Effector memory CD4-positive, alpha-beta T cell (primary cell): Measurements from ENCODE around the gene DTX4.
A peak's percentile ranks its signal among the peaks of the same experiment; 100 is the strongest.

Experiments used
- DNase-seq, 3 donors: peaks; one replicate each; pipeline ENCODE4 v3.0.0-alpha.2; 2020
- H3K27ac ChIP-seq: 2 replicates; pipeline ENCODE4 v1.7.0; 2013; ENCODE audit warnings: mild to moderate bottlenecking, low read length, moderate library complexity; ENCODE audit not compliant: insufficient read depth, poor library complexity, severe bottlenecking
- H3K27me3 ChIP-seq: replicated peaks from 2 replicates; pipeline ENCODE4 v1.7.0; 2013; ENCODE audit warnings: mild to moderate bottlenecking, low read length; ENCODE audit not compliant: insufficient read depth, control insufficient read depth, poor library complexity, severe bottlenecking
- H3K36me3 ChIP-seq: 2 replicates; pipeline ENCODE4 v1.7.0; 2013; ENCODE audit warnings: mild to moderate bottlenecking, low read length, moderate library complexity; ENCODE audit not compliant: control insufficient read depth, insufficient read depth
- H3K4me1 ChIP-seq: 2 replicates; pipeline ENCODE4 v1.7.0; 2013; ENCODE audit warnings: low read length, mild to moderate bottlenecking; ENCODE audit not compliant: control insufficient read depth, insufficient read depth, poor library complexity, severe bottlenecking
- H3K4me3 ChIP-seq: 2 replicates; pipeline ENCODE4 v1.7.0; 2013; ENCODE audit warnings: low read length, low read depth, mild to moderate bottlenecking; ENCODE audit not compliant: insufficient read depth, poor library complexity, severe bottlenecking
- H3K9me3 ChIP-seq: 2 replicates; pipeline ENCODE4 v1.7.0; 2013; ENCODE audit warnings: mild to moderate bottlenecking, low read length, moderate library complexity; ENCODE audit not compliant: control insufficient read depth

Gene DTX4

DNA sequence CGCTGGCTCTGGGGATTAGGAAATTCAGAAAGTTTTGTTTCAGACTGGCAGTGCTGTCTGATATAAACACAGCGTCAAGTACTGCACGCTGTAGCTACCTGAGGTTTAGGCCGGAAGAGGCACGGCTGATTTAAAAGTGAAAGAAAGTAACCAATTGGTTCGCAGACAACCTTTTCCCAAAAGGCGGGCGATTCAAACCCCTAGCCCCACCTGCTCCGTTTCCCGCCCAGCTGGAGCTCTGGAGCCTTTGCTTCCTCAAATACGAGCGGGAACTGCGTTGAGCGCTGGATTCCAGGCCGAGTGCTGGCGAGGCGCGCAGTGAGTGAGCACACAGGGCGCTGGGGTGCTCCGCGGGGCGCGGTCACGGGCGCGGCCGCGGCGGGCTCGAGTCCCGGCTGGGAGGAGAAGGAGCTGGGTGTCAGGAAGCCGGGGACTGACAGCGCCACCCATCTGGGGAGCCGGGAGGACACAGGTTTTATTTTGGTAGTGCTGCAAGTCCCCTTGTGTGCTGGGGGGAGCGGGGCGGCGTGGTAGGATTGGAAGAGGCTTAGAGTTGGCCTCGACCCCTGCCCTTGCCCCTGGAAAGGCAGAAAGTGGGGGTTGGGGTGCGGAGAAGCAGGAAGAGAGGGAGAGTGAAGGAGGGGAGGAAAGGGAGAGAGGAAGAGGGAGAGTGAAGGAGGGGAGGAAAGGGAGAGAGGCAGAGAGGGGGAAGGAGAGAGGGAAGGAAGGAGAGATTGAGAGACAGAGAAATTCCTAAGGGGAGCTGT lies 27.2 kb upstream of the DTX4 start:
- DNase-seq, result peak; percentile 45 to 68 (median 53)
- peaks cover 17% of the 10 kb centered on the region for H3K4me1 ChIP-seq

GRCh38 chr11:59145534-59145933 lies 26.4 kb upstream of the DTX4 start:
- Histone ChIP-seq H3K27me3 (no peaks in the 10 kb centered on the region), H3K9me3 (no peaks in the 10 kb centered on the region), H3K4me1 (peaks cover 17% of the 10 kb centered on the region), H3K27ac (no peak overlapping the region), H3K36me3 (peaks cover 5% of the 10 kb centered on the region), H3K4me3 (no peak overlapping the region)
- no peak for DNase-seq

More for the DNA sequence above, 27.2 kb upstream of the DTX4 start:
- peaks cover 3% of the 10 kb centered on the region for H3K36me3 ChIP-seq
- H3K9me3 ChIP-seq, result no peaks in the 10 kb centered on the region
- H3K27ac ChIP-seq, result peak overlapping the region; percentile 91
- H3K27me3 ChIP-seq, result no peaks in the 10 kb centered on the region
- H3K4me3 ChIP-seq, result peak overlapping the region; percentile 94

DNA sequence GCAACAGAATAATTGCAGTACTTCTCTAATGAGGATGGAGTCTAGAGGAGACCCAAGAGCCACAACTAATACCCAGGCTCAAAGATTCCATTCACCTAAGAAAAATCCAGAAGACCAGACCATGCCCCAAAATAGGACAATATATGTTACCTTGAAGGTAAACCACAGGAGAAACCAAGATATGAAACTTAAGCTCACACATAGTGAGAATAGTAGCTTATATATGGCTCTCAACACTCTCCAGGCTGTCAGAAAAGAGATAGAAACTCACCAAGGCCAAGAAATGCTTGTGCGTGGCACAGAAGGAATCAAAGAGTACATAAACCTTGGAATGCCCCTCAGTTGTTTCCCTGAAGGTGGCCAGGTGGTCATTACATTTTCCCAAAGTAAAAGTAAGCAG lies 20.2 kb upstream of the DTX4 start:
- peaks cover 5% of the 10 kb centered on the region for H3K36me3 ChIP-seq

DNA sequence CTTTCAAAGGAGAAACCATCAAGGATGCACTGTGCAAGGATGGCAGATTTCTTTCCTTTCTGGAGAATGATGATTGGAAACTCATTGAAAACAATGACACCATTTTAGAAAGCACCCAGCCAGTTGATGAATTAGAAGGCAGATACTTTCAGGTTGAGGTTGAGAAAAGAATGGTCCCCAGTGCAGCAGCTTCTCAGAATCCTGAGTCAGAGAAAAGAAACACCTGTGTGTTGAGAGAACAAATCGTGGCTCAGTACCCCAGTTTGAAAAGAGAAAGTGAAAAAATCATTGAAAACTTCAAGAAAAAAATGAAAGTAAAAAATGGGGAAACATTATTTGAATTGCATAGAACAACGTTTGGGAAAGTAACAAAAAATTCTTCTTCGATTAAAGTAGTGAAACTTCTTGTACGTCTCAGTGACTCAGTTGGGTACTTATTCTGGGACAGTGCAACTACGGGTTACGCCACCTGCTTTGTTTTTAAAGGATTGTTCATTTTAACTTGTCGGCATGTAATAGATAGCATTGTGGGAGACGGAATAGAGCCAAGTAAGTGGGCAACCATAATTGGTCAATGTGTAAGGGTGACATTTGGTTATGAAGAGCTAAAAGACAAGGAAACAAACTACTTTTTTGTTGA lies 19.5 kb upstream of the DTX4 start:
- peaks cover 5% of the 10 kb centered on the region for H3K36me3 ChIP-seq
- no peaks in the 10 kb centered on the region for H3K27me3 ChIP-seq
- H3K9me3 ChIP-seq, result no peaks in the 10 kb centered on the region
- H3K27ac ChIP-seq, result no peak overlapping the region
- H3K4me3 ChIP-seq, result no peak overlapping the region
- peaks cover 7% of the 10 kb centered on the region for H3K4me1 ChIP-seq
- DNase-seq, result no peak

More for the DNA sequence above, 20.2 kb upstream of the DTX4 start:
- no peaks in the 10 kb centered on the region for H3K9me3 ChIP-seq
- no peak overlapping the region for H3K4me3 ChIP-seq
- no peak for DNase-seq
- no peak overlapping the region for H3K27ac ChIP-seq
- peaks cover 7% of the 10 kb centered on the region for H3K4me1 ChIP-seq
- H3K27me3 ChIP-seq, result no peaks in the 10 kb centered on the region

DNA sequence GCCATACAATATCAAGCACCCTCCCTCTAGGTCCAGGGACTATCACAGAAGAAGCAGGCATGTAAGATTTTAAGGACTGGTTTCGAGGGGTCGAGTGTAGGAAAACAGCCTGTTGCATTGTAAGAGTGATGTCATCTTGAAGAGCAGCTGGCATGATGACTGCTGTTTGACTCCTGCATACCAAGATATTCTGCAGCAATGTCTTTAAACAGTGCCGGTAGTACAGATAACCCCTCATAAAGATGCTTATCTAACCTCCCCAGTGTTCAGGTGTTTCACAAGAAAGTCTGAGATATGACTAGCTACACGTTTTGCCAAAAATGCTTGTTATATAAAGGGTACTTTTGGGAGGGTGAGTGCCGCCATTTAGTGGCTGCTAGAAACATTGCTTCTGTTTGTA lies 17.3 kb upstream of the DTX4 start:
- Histone ChIP-seq H3K27me3 (no peaks in the 10 kb centered on the region), H3K4me3 (no peak overlapping the region), H3K36me3 (peaks cover 3% of the 10 kb centered on the region), H3K27ac (no peak overlapping the region), H3K9me3 (no peaks in the 10 kb centered on the region), H3K4me1 (peaks cover 7% of the 10 kb centered on the region)
- no peak for DNase-seq

GRCh38 chr11:59157433-59157832 lies 14.5 kb upstream of the DTX4 start:
- H3K9me3 ChIP-seq, result no peaks in the 10 kb centered on the region
- no peak for DNase-seq

DNA sequence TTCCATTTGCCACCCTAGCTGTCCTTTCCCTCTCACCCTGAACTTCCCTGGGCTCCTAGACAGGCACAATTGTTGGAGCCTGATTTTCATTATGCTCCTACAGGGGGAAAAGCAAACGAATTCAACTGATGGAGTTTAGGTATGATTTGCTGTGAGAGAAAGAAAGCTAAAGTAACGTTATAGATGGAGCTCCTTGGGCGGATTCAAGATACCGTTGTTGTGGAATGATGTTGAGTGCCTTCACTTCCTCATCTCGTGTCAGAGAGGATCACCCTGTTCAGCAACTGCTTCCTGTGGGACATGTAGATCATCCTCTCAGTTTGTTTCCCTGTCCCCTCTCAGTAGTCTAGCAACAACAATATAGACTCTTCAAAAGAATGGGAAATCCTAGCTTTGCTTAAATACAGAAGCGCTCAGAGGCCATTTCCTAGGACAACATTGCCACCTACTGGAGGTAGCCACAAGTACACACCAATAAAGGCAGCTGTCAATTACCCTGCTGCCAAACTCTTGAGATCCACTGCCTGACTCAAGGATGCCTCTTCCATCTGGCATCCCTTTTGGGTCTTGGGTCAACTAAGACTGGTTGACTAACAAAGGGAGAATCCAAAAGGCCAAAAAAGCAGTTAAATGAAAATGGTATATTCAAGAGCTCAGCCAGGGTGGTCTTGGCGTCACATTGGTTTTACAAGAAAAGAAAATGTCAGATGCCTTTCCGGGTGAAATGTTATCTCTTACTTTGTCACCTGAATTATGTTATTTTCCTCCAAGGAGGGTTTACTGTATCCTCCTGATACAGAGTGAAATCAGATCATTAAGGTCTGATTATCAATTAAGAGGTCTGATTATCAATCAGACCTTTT lies 13.5 kb upstream of the DTX4 start:
- Histone ChIP-seq H3K27ac (no peak overlapping the region), H3K36me3 (no peaks in the 10 kb centered on the region), H3K4me3 (no peak overlapping the region), H3K9me3 (no peaks in the 10 kb centered on the region), H3K27me3 (peaks cover 7% of the 10 kb centered on the region), H3K4me1 (no peaks in the 10 kb centered on the region)
- peak; percentile 27 to 51 (median 28) for DNase-seq

More at GRCh38 chr11:59157433-59157832, 14.5 kb upstream of the DTX4 start:
- no peak overlapping the region for H3K27ac ChIP-seq
- no peak overlapping the region for H3K4me3 ChIP-seq
- no peaks in the 10 kb centered on the region for H3K36me3 ChIP-seq
- peaks cover 6% of the 10 kb centered on the region for H3K27me3 ChIP-seq
- no peaks in the 10 kb centered on the region for H3K4me1 ChIP-seq

DNA sequence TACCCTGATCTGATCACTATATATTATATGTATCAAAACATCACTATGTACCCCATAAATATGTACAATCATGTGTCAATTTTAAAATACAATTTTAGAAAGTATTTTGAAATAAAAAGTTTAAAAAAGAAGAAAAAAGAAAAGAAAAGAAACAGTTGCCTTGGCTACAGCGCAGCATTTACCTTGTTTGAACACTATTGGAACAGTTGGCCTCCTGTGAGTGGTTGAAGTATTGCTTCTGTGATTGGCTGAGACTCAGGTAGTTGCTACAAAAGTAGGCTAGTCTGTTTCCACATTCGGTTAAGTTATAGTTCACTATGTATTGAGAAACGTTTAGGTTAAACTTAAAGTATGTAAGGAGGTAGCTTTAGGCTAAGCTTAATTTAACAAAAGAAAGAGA lies 7.9 kb upstream of the DTX4 start:
- H3K9me3 ChIP-seq, result no peaks in the 10 kb centered on the region
- peaks cover 9% of the 10 kb centered on the region for H3K27me3 ChIP-seq
- H3K36me3 ChIP-seq, result no peaks in the 10 kb centered on the region
- no peaks in the 10 kb centered on the region for H3K4me1 ChIP-seq
- no peak overlapping the region for H3K4me3 ChIP-seq
- no peak overlapping the region for H3K27ac ChIP-seq
- no peak for DNase-seq

DNA sequence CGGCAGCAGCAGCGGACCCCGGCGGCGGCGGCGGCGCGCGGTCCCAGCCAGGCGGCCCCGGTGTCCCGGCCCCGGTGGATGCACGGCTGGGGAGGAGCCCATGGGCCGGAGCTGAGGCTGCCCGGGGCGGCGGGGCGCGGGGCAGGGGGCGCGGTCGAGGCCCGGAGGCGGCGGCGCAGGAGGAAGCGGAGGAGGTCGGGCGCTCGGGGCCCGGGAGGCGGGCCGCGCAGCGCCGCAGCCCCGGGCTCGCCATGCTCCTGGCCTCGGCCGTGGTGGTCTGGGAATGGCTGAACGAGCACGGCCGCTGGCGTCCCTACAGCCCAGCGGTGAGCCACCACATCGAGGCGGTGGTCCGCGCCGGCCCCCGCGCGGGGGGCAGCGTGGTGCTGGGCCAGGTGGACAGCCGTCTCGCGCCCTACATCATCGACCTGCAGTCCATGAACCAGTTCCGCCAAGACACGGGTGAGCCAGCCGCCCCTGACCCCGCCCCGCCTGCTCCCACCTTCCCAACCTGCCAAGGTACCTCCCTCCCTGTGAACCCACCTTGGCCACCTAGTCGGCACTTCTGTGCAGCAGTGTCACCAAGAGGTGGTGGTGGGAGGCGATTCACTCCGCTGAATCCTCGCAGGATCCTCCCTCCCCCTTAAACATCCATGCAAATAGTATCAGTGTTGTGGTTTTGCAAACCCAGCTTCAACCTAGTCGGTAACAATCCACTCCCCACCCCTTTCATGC lies 580 bp downstream of the DTX4 start:
- Histone ChIP-seq H3K4me3 (peak overlapping the region; percentile 77), H3K36me3 (no peaks in the 10 kb centered on the region), H3K4me1 (peaks cover 11% of the 10 kb centered on the region), H3K9me3 (no peaks in the 10 kb centered on the region), H3K27me3 (no peaks in the 10 kb centered on the region), H3K27ac (peak overlapping the region; percentile 65)
- peak in 1 of 3 donors; percentile 2 for DNase-seq
